Esophagus squamous epithelium (tissue), 5 donors: ENCODE measurements around the gene SLC43A3. TPM values are rescaled to one million over a fixed set of nuclear protein-coding genes. Genes with fewer than 3 reads are reported as not detected.

ENCODE experiments used
- DNase-seq: peaks from one replicate; lab custom pipeline; 2025; lab: John Stamatoyannopoulos, UW
- H3K27ac ChIP-seq, 4 donors: fragments of 200-600 bp; sonication (generic); one replicate each; pipeline ENCODE4 v1.5.1; 2016 to 2019; ENCODE audit warnings: mild to moderate bottlenecking in 1 of 4
- H3K27me3 ChIP-seq, 4 donors: fragments of 200-600 bp; sonication (generic); 1 replicate in 3 of 4; 2 replicates in 1 of 4; pipeline versions ENCODE4 v1.5.1 to v1.6.0; 2017 to 2021; ENCODE audit warnings: antibody characterized with exemption in 1 of 4
- H3K36me3 ChIP-seq, 3 donors: fragments of 200-600 bp; sonication (generic); one replicate each; pipeline ENCODE4 v1.5.1; 2016 to 2019
- H3K4me1 ChIP-seq, 3 donors: fragments of 200-600 bp; sonication (generic); one replicate each; pipeline ENCODE4 v1.5.1; 2017 to 2019
- H3K4me3 ChIP-seq, 4 donors: fragments of 200-600 bp; sonication (generic); 1 replicate in 3 of 4; 2 replicates in 1 of 4; pipeline ENCODE4 v1.5.1; 2016 to 2019; ENCODE audit warnings: mild to moderate bottlenecking in 2 of 4, moderate library complexity in 1 of 4
- H3K9me3 ChIP-seq, 3 donors: fragments of 200-600 bp; sonication (generic); one replicate each; pipeline ENCODE4 v1.5.1; 2016 to 2019
- CTCF ChIP-seq, 6 experiments: fragments of 450-650 bp in 4 of 6; fragments of 200-600 bp in 2 of 6; sonication (generic) in 2 of 6; IDR thresholded peaks; one replicate each; pipeline ENCODE4 v1.5.1; 2016 to 2019; ENCODE audit warnings: antibody characterized with exemption in 6 of 6, mild to moderate bottlenecking in 4 of 6, moderate library complexity in 4 of 6
- POLR2A ChIP-seq, 4 donors: fragments of 450-650 bp; IDR thresholded peaks; one replicate each; pipeline ENCODE4 v1.6.1; 2017; ENCODE audit warnings: antibody characterized with exemption in 4 of 4, mild to moderate bottlenecking in 4 of 4, moderate library complexity in 3 of 4
- WGBS, 2 donors: methylation state at CpG; one replicate each; pipeline ENCODE4 v1.1.5; 2018; 5-methylcytosine and 5-hydroxymethylcytosine counted together
- intact Hi-C: fragments of 100-400 bp; cut with DNase I; formaldehyde crosslinking; loops from one replicate; pipeline ENCODE4 v1.15.0; 2022
- total RNA-seq, 4 donors: library from RNA; depleted of rRNA; stranded (reverse); fragments of >200 nt; gene quantifications; one replicate each; pipeline ENCODE4 v1.1.0, GENCODE V29; 2016
- donor health status: DM: yes; HTN: yes; CAD: no.

Gene SLC43A3
- 10 to 100 TPM; 54.1 to 90.9 (median 75.6) TPM for total RNA-seq

GRCh38 chr11:57426929-57427726, at the start of gene SLC43A3:
Gene SLC43A3, minus strand, starts transcription at chr11:57427121. Its CDS starts 949 bp downstream, at chr11:57426172.
- Histone ChIP-seq H3K27me3 (no peaks in the 10 kb centered on the region), H3K36me3 (peaks cover 0 to 19% (median 0%) of the 10 kb centered on the region in 3 donors), H3K27ac (peak within 1 kb of the TSS; percentile 90 to 99 (median 97)), H3K4me3 (peak within 1 kb of the TSS; percentile 40 to 76 (median 56)), H3K9me3 (no peaks in the 10 kb centered on the region), H3K4me1 (peaks cover 45 to 91% (median 58%) of the 10 kb centered on the region in 3 donors)
- peak in 2 of 6 experiments; percentile 3 to 11 for TF ChIP-seq CTCF (IDR thresholded peaks at IDR 0.05)
- TF ChIP-seq POLR2A (IDR thresholded peaks at IDR 0.05): peak in 2 of 4 donors; percentile 46 to 70
- intact Hi-C loops: no loop called here
- DNase-seq: no peak
- WGBS, 2 donors: 2 to 3% methylated on average over 23 to 27 of the region's 39 CpGs

DNA sequence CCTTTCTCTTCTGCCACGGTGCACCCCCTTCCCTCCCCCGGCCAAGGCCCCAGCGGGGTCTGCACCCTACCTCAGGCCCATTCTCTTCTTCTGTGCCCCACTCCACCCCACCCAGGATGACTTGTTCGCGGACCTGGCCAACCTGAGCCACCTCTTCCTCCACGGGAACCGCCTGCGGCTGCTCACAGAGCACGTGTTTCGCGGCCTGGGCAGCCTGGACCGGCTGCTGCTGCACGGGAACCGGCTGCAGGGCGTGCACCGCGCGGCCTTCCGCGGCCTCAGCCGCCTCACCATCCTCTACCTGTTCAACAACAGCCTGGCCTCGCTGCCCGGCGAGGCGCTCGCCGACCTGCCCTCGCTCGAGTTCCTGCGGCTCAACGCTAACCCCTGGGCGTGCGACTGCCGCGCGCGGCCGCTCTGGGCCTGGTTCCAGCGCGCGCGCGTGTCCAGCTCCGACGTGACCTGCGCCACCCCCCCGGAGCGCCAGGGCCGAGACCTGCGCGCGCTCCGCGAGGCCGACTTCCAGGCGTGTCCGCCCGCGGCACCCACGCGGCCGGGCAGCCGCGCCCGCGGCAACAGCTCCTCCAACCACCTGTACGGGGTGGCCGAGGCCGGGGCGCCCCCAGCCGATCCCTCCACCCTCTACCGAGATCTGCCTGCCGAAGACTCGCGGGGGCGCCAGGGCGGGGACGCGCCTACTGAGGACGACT, 49.3 kb upstream of the SLC43A3 start:
- Histone ChIP-seq H3K4me3 (peak overlapping the region; percentile 36 to 64 (median 48)), H3K4me1 (peaks cover 16 to 43% (median 19%) of the 10 kb centered on the region in 3 donors), H3K27ac (peak overlapping the region in 3 of 4 donors; percentile 2 to 21 (median 9)), H3K27me3 (peaks cover 0 to 60% (median 0%) of the 10 kb centered on the region in 4 donors), H3K9me3 (no peaks in the 10 kb centered on the region), H3K36me3 (no peaks in the 10 kb centered on the region)
- 5 to 6% methylated on average over 8 to 17 of the region's 80 CpGs for WGBS, 2 donors
- DNase-seq: no peak
- intact Hi-C loops: loop anchor here (10.0 kb wide), 1 partner anchor 131 kb away; no protein-coding TSS in a partner anchor
- TF ChIP-seq POLR2A (IDR thresholded peaks at IDR 0.05) (no peak), CTCF (IDR thresholded peaks at IDR 0.05) (no peak)

DNA sequence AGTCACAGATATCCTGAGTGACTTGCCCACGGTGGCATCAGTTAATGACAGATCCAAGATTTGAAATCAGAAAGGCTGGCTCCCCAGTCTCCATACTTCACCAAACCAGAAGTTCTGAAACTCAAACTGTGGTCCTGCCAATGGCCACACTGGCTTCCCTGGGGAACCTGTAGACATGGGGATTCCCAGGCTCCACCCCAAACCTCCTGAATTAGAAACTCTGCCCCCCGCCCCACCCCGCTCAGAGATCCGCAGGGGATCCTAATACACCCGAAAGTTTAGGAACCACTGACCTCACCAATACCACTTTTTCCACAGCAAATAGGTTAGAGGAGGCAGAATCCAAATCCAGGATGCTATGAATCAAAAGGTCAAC, 48.7 kb upstream of the SLC43A3 start:
- TF ChIP-seq POLR2A (IDR thresholded peaks at IDR 0.05): no peak
- no peak for TF ChIP-seq CTCF (IDR thresholded peaks at IDR 0.05)
- Histone ChIP-seq H3K4me3 (peak overlapping the region in 3 of 4 donors; percentile 43 to 64 (median 53)), H3K27ac (no peak overlapping the region), H3K4me1 (peaks cover 16 to 43% (median 19%) of the 10 kb centered on the region in 3 donors), H3K36me3 (no peaks in the 10 kb centered on the region), H3K27me3 (peaks cover 0 to 55% (median 0%) of the 10 kb centered on the region in 4 donors), H3K9me3 (no peaks in the 10 kb centered on the region)
- DNase-seq: no peak
- intact Hi-C loops: loop anchor here (10.0 kb wide), 1 partner anchor 131 kb away; no protein-coding TSS in a partner anchor
- WGBS, 2 donors: 20 to 55% methylated on average over 1 to 5 of the region's 5 CpGs

GRCh38 chr11:57475191-57475590, 48.3 kb upstream of the SLC43A3 start:
- Histone ChIP-seq H3K27ac (no peak overlapping the region), H3K27me3 (peaks cover 0 to 50% (median 0%) of the 10 kb centered on the region in 4 donors), H3K4me3 (no peak overlapping the region), H3K9me3 (no peaks in the 10 kb centered on the region), H3K36me3 (no peaks in the 10 kb centered on the region), H3K4me1 (peaks cover 16 to 43% (median 19%) of the 10 kb centered on the region in 3 donors)
- DNase-seq: no peak
- intact Hi-C loops: loop anchor here (10.0 kb wide), 1 partner anchor 130 kb away; no protein-coding TSS in a partner anchor
- 11 to 27% methylated on average over 1 of the region's 1 CpG for WGBS, 2 donors
- TF ChIP-seq POLR2A (IDR thresholded peaks at IDR 0.05): no peak

DNA sequence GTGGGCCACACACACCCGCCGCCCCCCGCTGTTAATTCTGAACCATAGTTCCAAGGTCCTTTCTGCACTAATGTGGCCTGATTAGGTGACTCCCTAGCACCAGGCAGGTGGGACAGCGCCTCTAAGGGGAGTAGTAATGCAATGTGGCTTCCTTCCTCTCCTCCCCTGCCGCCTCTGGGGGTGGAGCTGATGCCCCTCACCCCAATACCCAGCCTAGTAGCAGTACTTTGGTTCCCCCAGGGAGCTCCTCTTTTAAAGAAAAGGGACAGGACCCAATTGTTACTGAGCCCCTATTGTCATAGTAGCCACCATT, 47.8 kb upstream of the SLC43A3 start:
- Histone ChIP-seq H3K9me3 (no peaks in the 10 kb centered on the region), H3K27ac (no peak overlapping the region), H3K4me1 (peaks cover 16 to 43% (median 19%) of the 10 kb centered on the region in 3 donors), H3K36me3 (no peaks in the 10 kb centered on the region), H3K27me3 (peaks cover 0 to 49% (median 0%) of the 10 kb centered on the region in 4 donors), H3K4me3 (no peak overlapping the region)
- no peak for DNase-seq
- intact Hi-C loops: loop anchor here (10.0 kb wide), 1 partner anchor 130 kb away; no protein-coding TSS in a partner anchor
- TF ChIP-seq CTCF (IDR thresholded peaks at IDR 0.05): no peak
- TF ChIP-seq POLR2A (IDR thresholded peaks at IDR 0.05): no peak
- 70 to 73% methylated on average over 4 of the region's 5 CpGs for WGBS, 2 donors
